ENCODE results near the gene TMEM235.

The TMEM235 gene

DNA sequence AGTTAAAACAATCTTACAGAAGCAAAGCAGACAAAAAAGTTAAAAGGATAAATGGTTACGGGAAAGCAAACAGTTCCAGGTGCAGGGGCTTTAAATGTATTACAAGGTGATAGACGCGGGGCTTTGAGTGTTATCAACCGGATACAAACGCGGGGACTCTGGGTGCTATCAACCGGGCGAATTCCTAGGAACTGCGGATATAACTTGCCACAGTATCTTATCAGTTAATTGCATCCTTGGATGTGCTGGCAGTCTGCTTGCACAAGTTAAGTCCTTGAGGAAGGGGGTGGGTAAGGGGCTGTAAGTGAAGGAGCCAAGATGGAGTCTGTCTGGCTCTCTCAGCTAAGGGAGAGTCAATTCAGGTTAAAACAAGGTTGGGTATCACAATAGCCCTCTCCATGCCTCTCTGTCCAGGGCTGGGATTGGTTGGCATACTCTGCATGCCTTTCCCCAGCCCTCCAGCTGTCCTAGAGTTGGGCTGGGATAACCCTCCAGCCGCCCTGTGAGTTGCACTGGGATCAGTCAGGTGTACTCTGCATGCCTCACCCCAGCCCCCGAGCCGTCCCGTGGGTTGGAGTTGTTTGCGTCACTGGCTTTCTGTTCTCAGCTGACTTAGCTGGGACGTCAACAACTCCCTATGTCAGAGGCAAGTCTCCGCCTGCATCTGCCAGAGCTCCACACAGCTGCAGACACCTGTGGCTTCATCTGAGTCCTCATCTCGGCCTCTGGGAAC is 40.9 kb downstream of the TMEM235 start:
- no peak for DNase-seq (ENCODE audit: low spot score)

DNA sequence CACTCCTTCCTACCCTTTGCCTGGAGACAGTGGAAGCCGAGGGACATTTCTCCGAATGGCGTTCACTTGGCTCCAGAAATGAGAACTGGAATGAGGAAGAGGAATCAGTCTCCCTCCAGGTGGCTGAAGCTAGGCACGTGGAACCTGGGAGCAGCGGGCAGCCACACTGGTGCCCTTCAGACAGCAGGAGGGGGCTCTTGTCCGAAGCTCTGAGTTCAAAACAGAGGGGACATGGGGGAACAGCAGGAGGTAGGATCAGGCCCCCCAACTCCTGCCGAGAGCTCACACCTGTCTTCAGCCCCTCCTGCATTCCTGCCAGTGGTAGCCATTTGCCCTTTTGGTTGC is 41.5 kb downstream of the TMEM235 start:
- no peak for DNase-seq (ENCODE audit: low spot score)

DNA sequence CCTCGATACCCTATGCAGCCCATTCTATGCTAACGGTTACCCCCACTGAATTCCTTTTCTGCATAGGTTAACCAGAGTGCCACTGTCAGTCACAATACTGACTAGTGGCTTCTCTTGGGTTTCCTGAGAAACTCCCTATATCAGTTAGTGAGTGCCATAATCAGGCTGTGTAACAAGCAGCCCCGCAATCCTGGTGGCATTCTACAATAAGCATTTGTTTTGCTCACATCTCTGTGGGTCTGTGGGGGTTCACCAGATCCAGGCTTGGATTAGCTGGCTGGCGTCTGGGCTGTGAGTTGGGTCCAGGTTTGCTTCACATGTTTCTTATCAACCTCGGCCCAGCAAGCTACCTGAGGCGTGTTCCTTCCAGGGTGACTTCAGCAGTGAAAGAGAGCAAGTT is 42.4 kb downstream of the TMEM235 start:
- DNase-seq (ENCODE audit: low spot score): no peak

DNA sequence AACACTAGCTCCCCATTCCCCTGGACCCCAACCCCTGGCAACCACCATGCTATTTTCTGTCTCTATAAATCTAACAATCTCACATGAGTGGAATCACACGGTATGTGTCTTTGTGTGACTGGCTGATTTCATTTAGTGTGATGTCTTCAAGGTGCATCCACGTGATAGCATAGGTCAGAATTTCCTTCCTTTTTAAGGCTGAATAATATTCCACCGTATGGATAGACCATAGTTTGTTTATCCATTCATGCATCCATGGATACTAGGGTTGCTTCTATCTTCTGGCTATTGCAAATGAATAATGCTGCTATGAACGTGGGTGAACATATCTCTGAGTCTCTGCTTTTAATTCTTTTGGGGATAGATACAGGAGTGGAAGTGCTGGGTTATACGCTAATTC is 43.9 kb downstream of the TMEM235 start:
- DNase-seq (ENCODE audit: low spot score): no peak

DNA sequence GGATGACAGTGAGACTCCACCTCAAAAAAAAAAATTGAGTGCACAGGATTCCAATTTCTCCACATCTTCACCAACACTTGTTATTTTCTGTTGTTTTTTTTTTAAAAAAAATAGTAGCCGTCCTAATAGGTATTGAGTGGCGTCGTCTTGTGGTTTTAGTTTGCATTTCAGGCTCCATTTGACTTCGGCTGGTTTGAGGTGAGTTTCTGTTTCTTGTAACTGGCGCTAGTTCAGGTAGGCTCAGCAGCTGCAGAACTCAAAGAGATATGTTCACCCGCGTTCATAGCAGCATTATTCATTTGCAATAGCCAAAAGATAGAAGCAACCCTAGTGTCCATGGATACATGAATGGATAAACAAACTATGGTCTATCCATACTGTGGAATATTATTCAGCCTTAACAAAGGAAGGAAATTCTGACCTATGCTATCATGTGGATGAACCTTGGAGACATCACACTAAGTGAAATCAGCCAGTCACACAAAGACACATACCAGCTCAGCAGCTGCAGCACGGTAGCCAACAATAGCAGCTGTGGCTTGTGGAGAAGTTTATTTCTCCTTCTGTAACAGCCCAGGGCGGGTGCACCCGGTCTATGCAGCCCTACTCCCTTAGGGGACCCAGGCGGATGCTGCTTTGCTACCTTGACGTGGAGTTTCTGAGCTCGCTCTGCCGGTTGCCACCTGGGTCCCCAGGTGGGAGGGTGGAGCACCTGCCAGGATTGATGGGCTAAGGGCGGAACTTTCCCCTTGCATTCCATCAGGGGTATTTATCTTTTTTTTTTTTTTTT is 44.9 kb downstream of the TMEM235 start:
- no peak for DNase-seq (ENCODE audit: low spot score)

DNA sequence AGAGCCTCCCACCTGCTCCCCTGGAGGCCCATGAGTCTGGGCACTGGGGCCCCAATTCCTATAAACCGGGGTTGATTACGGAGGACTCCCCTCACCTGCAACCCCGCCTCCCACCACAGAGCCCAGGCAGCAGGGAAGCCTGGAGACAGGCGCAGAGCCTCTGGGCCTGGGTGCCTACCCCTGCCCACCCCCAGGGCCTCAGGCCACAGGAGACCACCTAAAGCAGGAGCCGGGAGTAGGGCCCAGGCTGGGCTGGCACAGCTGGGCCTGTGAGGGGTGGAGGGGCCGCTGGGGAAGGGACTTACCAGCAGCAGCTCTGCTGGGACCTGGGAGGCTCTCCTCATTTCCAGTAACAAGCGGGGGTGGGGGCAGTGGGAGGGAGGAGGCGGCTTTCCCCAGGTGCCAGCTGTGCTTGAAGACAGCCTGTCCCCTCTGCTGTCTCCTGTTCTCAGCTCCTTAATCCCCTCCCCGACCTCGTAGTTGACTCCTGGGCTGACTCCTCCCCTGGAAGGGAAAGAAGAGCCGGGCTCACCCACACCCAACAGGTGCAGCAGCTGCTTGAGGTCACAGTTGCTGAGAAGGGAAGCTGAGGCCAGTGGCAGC is 46.8 kb downstream of the TMEM235 start:
- no peak for DNase-seq (ENCODE audit: low spot score)

DNA sequence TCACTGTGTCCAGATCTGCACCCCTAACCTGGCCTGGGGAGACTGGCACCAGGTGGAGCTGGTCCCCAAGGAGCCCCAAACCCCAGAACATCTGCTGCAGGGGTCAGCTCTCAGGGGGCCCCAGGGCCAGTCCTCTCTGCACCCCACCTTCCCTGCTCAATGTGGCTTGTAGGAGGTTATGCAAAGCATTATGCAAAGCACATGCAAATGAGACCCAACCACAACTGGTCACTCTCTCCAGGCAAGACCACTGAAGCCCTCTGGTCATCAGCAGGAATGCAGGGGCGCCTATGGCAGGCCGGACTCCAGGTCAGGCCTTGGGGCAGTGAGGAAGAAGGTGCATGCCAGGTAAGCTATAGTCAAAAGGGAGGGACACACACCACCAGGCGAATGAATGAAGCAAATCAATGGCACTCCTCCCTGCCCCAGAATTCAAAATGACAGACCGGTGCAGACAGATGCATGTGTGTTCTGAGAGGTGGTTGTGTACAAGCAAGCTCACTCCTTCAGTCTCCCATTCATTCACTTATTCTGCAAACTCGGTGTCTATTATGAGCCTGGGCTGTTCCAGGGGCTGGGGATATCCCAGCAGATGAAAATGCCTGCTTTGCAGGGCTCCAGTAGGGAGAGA is 48.0 kb downstream of the TMEM235 start:
- no peak for DNase-seq (ENCODE audit: low spot score)

DNA sequence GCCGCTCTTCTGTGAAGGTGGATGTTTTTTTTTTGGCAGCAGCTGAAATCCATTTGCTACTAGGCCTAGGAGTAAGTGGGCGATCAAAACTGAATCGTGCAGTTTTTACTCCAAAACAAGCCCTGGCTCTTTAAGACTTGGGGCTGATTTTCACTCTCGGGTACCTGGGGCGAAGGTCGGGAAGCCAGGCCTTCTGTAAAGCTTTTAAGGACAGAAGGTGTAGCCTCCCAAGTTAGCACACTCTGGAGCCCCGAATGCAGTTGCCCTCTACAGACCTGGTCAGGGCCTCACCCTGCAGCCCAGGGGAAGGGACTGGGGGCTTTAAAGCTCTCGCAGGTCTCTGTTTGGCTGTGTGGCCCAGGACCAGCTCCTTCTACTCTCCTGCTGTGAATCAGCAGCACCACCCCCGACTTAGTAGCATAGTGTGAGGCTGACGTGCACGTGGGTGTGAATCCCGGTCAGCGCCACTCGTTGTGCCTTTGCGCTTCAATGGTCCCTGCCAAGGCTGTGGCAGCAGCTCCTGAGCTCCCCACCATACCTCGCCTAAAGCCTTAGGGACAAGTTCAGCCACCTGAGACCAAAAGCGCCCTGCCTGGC is 49.9 kb downstream of the TMEM235 start:
- DNase-seq (ENCODE audit: low spot score): no peak

DNA sequence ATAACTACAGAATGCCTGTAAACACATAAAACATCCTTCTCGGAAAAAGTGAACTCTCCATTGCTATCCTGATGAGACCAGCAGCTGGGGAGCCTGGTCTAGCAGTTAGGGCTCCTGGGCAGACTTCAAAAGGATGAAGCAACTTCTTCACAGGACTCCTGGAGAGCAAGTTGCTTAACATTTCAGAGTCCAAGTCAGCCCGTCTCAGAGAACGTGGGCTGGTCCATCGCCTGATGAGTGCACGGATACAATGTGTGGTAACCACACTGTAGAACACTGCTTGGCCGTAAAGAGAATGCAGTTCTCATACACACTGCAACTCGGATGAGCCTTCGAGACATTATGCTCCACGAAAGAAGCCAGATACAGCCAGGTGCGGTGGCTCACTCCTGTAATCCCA is 52.7 kb downstream of the TMEM235 start:
- DNase-seq (ENCODE audit: low spot score): peak; percentile 40

DNA sequence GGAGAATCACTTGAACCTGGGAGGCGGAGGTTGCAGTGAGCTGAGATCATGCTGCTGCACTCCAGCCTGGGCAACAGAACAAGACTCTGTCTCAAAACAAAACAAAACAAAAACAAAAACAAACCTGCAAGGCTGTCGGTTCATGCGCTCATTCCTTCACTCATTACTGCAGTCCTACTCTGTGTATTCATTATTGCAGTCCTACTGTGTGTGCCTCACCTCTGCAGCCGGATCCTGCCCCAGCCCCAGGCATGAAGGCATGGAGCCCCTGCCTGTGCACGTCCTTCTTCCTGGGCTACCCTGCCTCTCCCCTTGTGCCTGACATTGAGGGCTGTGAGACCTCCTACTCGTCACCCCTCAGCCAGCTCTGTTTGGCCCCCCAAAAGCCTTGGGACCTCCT is 57.6 kb downstream of the TMEM235 start:
- no peak for DNase-seq (ENCODE audit: low spot score)

DNA sequence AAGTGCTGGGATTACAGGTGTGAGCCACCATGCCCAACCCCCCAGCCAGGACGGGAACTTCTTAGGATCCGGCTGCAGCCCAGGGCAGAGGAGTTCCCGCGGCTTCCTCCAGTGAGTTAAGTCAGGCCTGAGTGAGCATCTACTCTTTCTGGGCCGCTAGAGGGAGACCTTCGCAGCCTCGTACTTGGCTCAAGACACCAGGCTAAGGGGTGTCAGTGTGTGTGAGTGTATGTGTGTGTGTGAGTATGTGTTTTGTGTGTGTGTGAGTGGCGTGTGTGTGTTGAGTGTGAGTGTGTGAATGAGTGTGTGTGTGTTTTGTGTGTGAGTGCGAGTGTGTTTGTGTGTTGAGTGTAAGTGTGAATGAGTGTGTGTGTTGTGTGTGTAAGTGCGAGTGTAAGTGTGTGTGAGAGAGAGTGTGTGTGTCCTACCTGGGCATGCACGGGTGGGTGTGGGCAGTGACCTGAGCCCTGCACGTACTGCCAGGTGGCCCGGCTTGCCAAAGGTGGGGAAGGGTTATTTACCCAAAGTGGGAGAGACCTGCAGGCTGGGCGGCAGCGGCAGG is 58.5 kb downstream of the TMEM235 start:
- peak; percentile 91 for DNase-seq (ENCODE audit: low spot score)

Measured in GM03348 (cell line).